ENCODE data around the gene ILDR2. TPM values are rescaled to one million over a fixed set of nuclear protein-coding genes. Genes with fewer than 3 reads are reported as not detected.

Gene ILDR2, protein sequence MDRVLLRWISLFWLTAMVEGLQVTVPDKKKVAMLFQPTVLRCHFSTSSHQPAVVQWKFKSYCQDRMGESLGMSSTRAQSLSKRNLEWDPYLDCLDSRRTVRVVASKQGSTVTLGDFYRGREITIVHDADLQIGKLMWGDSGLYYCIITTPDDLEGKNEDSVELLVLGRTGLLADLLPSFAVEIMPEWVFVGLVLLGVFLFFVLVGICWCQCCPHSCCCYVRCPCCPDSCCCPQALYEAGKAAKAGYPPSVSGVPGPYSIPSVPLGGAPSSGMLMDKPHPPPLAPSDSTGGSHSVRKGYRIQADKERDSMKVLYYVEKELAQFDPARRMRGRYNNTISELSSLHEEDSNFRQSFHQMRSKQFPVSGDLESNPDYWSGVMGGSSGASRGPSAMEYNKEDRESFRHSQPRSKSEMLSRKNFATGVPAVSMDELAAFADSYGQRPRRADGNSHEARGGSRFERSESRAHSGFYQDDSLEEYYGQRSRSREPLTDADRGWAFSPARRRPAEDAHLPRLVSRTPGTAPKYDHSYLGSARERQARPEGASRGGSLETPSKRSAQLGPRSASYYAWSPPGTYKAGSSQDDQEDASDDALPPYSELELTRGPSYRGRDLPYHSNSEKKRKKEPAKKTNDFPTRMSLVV
- total RNA-seq (1 to 10 TPM in 1 of 9 donors, under 1 TPM in 6, not detected in 2; 0.07 to 1.1 (median 0.44) TPM), polyA plus RNA-seq (under 1 TPM; 0.07 to 0.24 (median 0.08) TPM)
- long read RNA-seq, donor 1 = 0 reads
- long read RNA-seq, donor 2 = 0 reads
- long read RNA-seq, donor 3 = 0 reads
- long read RNA-seq, donor 4 = 0 reads
- long read RNA-seq, donor 5 = 0 reads
- long read RNA-seq, donor 6 = 0 reads
- long read RNA-seq, donor 7 = 0 reads
- long read RNA-seq, donor 8 = 0 reads
- long read RNA-seq, donor 9 = 0 reads
- long read RNA-seq, donor 10 = 0 reads

DNA sequence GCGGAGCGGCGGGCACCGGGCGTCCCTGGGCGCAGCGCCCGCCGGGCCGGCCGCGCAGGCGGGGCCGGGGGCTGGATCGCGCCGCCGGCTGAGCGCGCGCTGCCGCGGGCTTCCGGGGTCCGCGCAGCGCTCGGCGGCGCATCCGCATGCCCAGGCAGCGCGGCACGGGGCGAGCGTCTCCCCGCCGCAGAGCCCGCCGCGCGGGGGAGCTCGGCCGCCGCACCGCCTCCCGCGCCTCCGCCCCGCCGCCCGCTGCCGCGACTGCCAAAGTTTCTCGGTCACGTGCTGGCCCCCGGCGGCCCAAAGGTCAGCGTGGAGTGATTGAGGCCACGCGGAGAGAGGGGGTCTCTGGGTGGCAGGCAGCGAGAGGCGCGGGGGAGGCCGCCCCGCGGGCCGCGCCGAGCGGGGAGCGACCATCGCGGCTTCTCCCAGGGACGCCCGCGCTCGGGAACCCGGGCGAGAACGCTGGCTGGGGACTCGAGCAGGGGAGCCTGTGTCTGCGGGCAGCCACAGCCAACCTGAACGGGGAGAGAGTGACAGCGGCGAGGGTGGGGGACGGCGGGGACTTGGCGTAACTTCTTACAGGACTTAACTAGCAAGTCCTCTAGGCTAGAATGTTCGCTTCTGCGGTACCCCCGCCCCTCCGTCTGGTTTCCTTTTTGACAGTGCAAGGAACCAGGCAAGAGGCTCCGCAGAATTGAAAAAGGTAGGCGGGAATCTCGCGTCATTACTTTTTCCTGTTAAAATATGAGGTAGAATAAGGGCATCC, at the start of gene ILDR2:
Gene ILDR2, minus strand, starts transcription at position 180 of the 769 bp plus-strand sequence. CDS start 272 bp downstream, outside the sequence.
- intact Hi-C loops (cut with DNase I) = no loop called here
- peaks cover 20% of the 10 kb centered on the region for H3K27me3 ChIP-seq
- peak within 1 kb of the TSS in 1 of 5 donors; percentile 54 for H3K27ac ChIP-seq
- TF ChIP-seq POLR2A (IDR thresholded peaks at IDR 0.05) = no peak
- no peak for TF ChIP-seq CTCF (IDR thresholded peaks at IDR 0.05)
- peak within 1 kb of the TSS in 3 of 4 donors; percentile 40 to 94 (median 55) for H3K4me3 ChIP-seq
- H3K4me1 ChIP-seq (replicated peaks in 1 of 2) = peaks cover 0 to 5% of the 10 kb centered on the region in 2 donors
- peak; percentile 26 to 62 (median 40) for DNase-seq
- no peaks in the 10 kb centered on the region for H3K36me3 ChIP-seq (replicated peaks in 1 of 2)
- WGBS, 4 donors = 1% methylated on average over 14 to 97 of the region's 97 CpGs
- H3K9me3 ChIP-seq (replicated peaks in 1 of 3) = no peaks in the 10 kb centered on the region

DNA sequence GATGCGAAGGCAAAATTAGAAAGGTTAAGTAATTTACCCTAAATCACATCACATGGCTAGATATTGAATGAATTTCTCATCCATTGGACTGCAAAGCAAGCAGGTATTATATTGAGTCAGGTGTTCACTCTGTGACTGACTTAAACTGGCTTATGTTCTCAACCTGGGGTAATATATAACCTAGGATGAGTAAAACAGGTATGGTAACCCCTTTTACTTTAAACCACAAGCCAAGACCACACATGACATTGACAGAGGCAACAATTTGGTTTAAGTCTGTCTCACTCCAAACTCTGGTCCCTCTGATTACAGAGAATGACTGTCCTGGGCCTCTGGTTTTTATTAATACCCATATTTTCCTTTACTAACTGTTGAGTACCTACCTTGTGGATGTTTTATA, 47.0 kb upstream of the ILDR2 start:
- 88 to 95% (median 92%) methylated on average over 1 of the region's 1 CpG for WGBS, 4 donors
- H3K4me1 ChIP-seq (replicated peaks in 1 of 2) = no peaks in the 10 kb centered on the region
- no peaks in the 10 kb centered on the region for H3K9me3 ChIP-seq (replicated peaks in 1 of 3)
- intact Hi-C loops (cut with DNase I) = no loop called here
- no peaks in the 10 kb centered on the region for H3K36me3 ChIP-seq (replicated peaks in 1 of 2)
- H3K4me3 ChIP-seq = no peak overlapping the region
- TF ChIP-seq POLR2A (IDR thresholded peaks at IDR 0.05) (no peak), CTCF (IDR thresholded peaks at IDR 0.05) (no peak)
- H3K27me3 ChIP-seq = peaks cover 4% of the 10 kb centered on the region
- H3K27ac ChIP-seq = no peak overlapping the region
- DNase-seq = no peak

- Histone ChIP-seq H3K4me3 (no peak overlapping the region), H3K36me3 (replicated peaks in 1 of 2) (no peaks in the 10 kb centered on the region), H3K27me3 (no peaks in the 10 kb centered on the region), H3K27ac (no peak overlapping the region), H3K4me1 (replicated peaks in 1 of 2) (no peaks in the 10 kb centered on the region), H3K9me3 (replicated peaks in 1 of 3) (no peaks in the 10 kb centered on the region)
- 51 to 59% (median 56%) methylated on average over 6 of the region's 6 CpGs for WGBS, 4 donors
- DNase-seq = no peak
- intact Hi-C loops (cut with DNase I) = no loop called here
- no peak for TF ChIP-seq POLR2A (IDR thresholded peaks at IDR 0.05)
- TF ChIP-seq CTCF (IDR thresholded peaks at IDR 0.05) = no peak
These were observed 40.9 kb upstream of the ILDR2 start for GRCh38 chr1:167016100-167016750.

Measured in adrenal gland (tissue), 19 donors.